HCT116 (cell line): ENCODE data around the gene SNAPC4. TPM values are rescaled to one million over a fixed set of nuclear protein-coding genes. Genes with fewer than 3 reads are reported as not detected.

Source experiments
- ATAC-seq: fragments of 200-7000 bp; cut with Tn5 transposase; 2 replicates; pipeline ENCODE4 v1.9.1; 2020; ENCODE audit warnings: mild to moderate bottlenecking, moderate library complexity
- BruUV-seq: library from RNA; stranded (reverse); fragments of 400-500 nt; replicated peaks from 2 replicates; lab custom pipeline; 2021; lab: Mats Ljungman, UMichigan
- CTCF ChIA-PET: fragments of 300-600 bp; sonication (Branson Sonifier 250); formaldehyde crosslinking; loops from one replicate; lab custom pipeline; 2021; ENCODE audit warnings: antibody characterized with exemption; lab: Charles Lee
- POLR2A ChIA-PET: fragments of 300-600, 350-600 bp; sonication (Branson Sonifier 250); formaldehyde crosslinking; loops from one replicate; lab custom pipeline; 2021; ENCODE audit warnings: antibody characterized with exemption; lab: Charles Lee
- RAD21 ChIA-PET, 2 experiments: fragments of 300-600 bp; sonication (Branson Sonifier 250); formaldehyde crosslinking; loops; one replicate each; lab custom pipeline; 2023; ENCODE audit warnings: low total read pairs in 2 of 2; ENCODE audit not compliant: uncharacterized antibody in 2 of 2, unreplicated experiment in 2 of 2, low non-redundant PET in 1 of 2; lab: Charles Lee
- DNase-seq: peaks from one replicate; pipeline ENCODE4 v3.0.0-alpha.2; 2010; ENCODE audit warnings: low read depth, low spot score
- H2AFZ ChIP-seq: fragments of 200-600 bp; shearing (Covaris generic), sonication (generic); 2 replicates; pipeline ENCODE4 v1.6.1; 2017; ENCODE audit warnings: low read depth, mixed run types, mixed read lengths, antibody characterized with exemption, low read length; ENCODE audit not compliant: poor library complexity, severe bottlenecking
- H3K27ac ChIP-seq: 2 replicates; pipeline ENCODE4 v1.5.1; 2012; ENCODE audit warnings: low read depth, low read length
- H3K27me3 ChIP-seq: fragments of 200-600 bp; sonication (generic); 2 replicates; pipeline ENCODE4 v1.6.1; 2016; ENCODE audit warnings: mixed run types, low read length, mixed read lengths; ENCODE audit not compliant: insufficient read depth
- H3K36me3 ChIP-seq, 2 experiments: fragments of 200-500 bp in 1 of 2; fragments of 200-600 bp in 1 of 2; sonication (Bioruptor generic) in 1 of 2; sonication (generic) in 1 of 2; 2 replicates each; pipeline versions ENCODE4 v1.5.1 to v1.6.1; 2014 to 2016; ENCODE audit warnings: low read length in 2 of 2, inconsistent platforms in 1 of 2, mixed read lengths in 1 of 2, mixed run types in 1 of 2; ENCODE audit not compliant: insufficient read depth in 2 of 2, control insufficient read depth in 1 of 2
- H3K4me1 ChIP-seq, 2 experiments: fragments of 200-600 bp in 1 of 2; sonication (generic) in 1 of 2; 2 replicates each; pipeline versions ENCODE4 v1.5.1 to v1.6.1; 2012 to 2017; ENCODE audit warnings: low read length in 2 of 2, inconsistent platforms in 1 of 2, mild to moderate bottlenecking in 1 of 2, mixed read lengths in 1 of 2, mixed run types in 1 of 2, moderate library complexity in 1 of 2; ENCODE audit not compliant: insufficient read depth in 2 of 2, control insufficient read depth in 1 of 2
- H3K4me2 ChIP-seq: fragments of 200-600 bp; sonication (generic); 2 replicates; pipeline ENCODE4 v1.6.1; 2017; ENCODE audit warnings: mixed run types, low read length, mixed read lengths
- H3K4me3 ChIP-seq, 2 experiments: fragments of 200-600 bp in 1 of 2; sonication (generic) in 1 of 2; replicated peaks in 1 of 2; 2 replicates each; pipeline ENCODE4 v1.5.1; 2011 to 2016; ENCODE audit warnings: low read length in 2 of 2, control low read depth in 1 of 2, low read depth in 1 of 2, mild to moderate bottlenecking in 1 of 2, mixed read lengths in 1 of 2, mixed run types in 1 of 2
- H3K79me2 ChIP-seq: fragments of 200-600 bp; sonication (generic); 2 replicates; pipeline ENCODE4 v1.6.1; 2017; ENCODE audit warnings: mild to moderate bottlenecking, mixed run types, low read length, moderate library complexity, mixed read lengths; ENCODE audit not compliant: insufficient read depth
- H3K9ac ChIP-seq: fragments of 200-600 bp; sonication (generic); 2 replicates; pipeline ENCODE4 v1.6.1; 2016; ENCODE audit warnings: low read length, mixed read lengths
- H3K9me2 ChIP-seq: fragments of 200-600 bp; sonication (generic), shearing (Covaris generic); 2 replicates; pipeline ENCODE4 v1.6.1; 2017; ENCODE audit warnings: mixed run types, mild to moderate bottlenecking, moderate library complexity; ENCODE audit not compliant: insufficient read depth
- H3K9me3 ChIP-seq, 2 experiments: fragments of 200-500 bp in 1 of 2; fragments of 200-600 bp in 1 of 2; sonication (Bioruptor generic) in 1 of 2; sonication (generic) in 1 of 2; 2 replicates each; pipeline ENCODE4 v1.6.1; 2014 to 2017; ENCODE audit warnings: low read length in 2 of 2, mixed read lengths in 2 of 2, inconsistent platforms in 1 of 2, low read depth in 1 of 2, mild to moderate bottlenecking in 1 of 2, mixed run types in 1 of 2, moderate library complexity in 1 of 2; ENCODE audit not compliant: control insufficient read depth in 1 of 2, insufficient read depth in 1 of 2
- H4K20me1 ChIP-seq: fragments of 200-600 bp; sonication (generic), shearing (Covaris generic); 2 replicates; pipeline ENCODE4 v1.6.1; 2017; ENCODE audit warnings: mixed run types, mild to moderate bottlenecking, moderate library complexity; ENCODE audit not compliant: insufficient read depth
- CBX3 ChIP-seq: IDR thresholded peaks from 2 replicates; pipeline ENCODE4 v1.6.1; 2012; ENCODE audit warnings: low read depth
- MAX ChIP-seq: IDR thresholded peaks from 2 replicates; pipeline ENCODE4 v1.6.1; 2012
- POLR2A ChIP-seq: IDR thresholded peaks from 2 replicates; pipeline ENCODE4 v1.7.0; 2011; ENCODE audit warnings: borderline replicate concordance; ENCODE audit not compliant: insufficient read depth, insufficient read length; ENCODE audit errors: extremely low read depth
- RAD21 ChIP-seq: IDR thresholded peaks from 2 replicates; pipeline ENCODE4 v1.6.1; 2012; ENCODE audit warnings: low read depth, mild to moderate bottlenecking
- SP1 ChIP-seq: IDR thresholded peaks from 2 replicates; pipeline ENCODE4 v1.6.1; 2012; ENCODE audit warnings: low read depth
- intact Hi-C: fragments of 100-400 bp; cut with micrococcal nuclease; formaldehyde crosslinking; loops from 2 replicates; pipeline ENCODE4 v1.10.0; 2022
- total RNA-seq: library from RNA; stranded (reverse); gene quantifications from one replicate; pipeline ENCODE4 v1.2.1, GENCODE V29; 2021; ENCODE audit not compliant: unreplicated experiment

Gene SNAPC4
- total RNA-seq, 1 experiment from 2014 or later, result 20.4 TPM

- peaks cover 18 to 28% of the 10 kb centered on the region in 2 experiments; a peak in 3 of 4 replicates for H3K36me3 ChIP-seq
Observed at GRCh38 chr9:136424750-136425362, 24.9 kb upstream of the SNAPC4 start.

DNA sequence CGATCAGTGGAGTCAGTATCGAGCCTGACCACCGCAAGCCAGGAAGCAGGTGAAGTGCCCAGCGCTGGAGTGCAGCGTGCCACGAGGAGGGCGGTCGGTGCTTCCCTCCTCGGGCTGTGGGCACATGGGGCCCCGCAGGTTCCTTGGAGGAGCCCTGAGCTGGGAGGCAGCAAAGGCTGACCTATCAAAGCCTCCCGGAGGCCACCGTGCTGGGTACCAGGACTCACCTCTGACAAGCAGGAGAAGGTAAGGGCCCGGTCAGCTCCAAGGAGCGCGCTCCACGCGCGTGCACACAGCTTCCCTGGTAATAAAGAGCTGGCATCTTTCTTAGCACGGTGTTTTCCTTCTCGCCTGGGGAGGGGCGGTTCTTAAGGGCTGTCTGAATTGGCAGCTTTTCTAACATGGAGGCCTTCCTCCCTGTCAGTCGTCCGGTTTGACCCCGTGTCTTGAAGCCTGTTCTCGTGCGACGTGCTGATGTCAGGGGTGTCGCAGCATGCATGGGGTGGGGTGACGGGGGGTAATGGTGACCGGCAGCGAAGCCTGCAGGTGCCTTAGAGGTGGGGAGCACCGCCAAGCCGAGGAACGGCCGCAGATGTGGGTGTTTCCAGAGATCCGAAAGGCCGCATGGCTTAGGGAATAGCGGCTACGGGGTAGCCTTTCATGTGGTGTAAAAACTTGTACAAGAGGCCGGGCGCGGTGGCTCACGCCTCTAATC, 23.6 kb upstream of the SNAPC4 start:
- no peak for DNase-seq
- BruUV-seq, result TSS peak; percentile 32
- CTCF ChIA-PET, result interaction anchor here (1.0 kb wide), 1 partner anchor 10 kb away, joined by 3 read pairs; no protein-coding TSS in a partner anchor
- Histone ChIP-seq H4K20me1 (no peaks in the 10 kb centered on the region), H3K4me1 (no peaks in the 10 kb centered on the region), H3K9me2 (no peaks in the 10 kb centered on the region), H2AFZ (no peak overlapping the region), H3K27ac (no peak overlapping the region), H3K4me3 (no peak overlapping the region), H3K9ac (no peak overlapping the region), H3K79me2 (no peaks in the 10 kb centered on the region), H3K9me3 (no peaks in the 10 kb centered on the region), H3K36me3 (peaks cover 27 to 38% of the 10 kb centered on the region in 2 experiments; a peak in 3 of 4 replicates), H3K4me2 (no peak overlapping the region), H3K27me3 (no peaks in the 10 kb centered on the region)
- POLR2A ChIA-PET, result no interaction called here
- no peak for ATAC-seq
- RAD21 ChIA-PET, result no interaction called here
- TF ChIP-seq POLR2A (no peak), RAD21 (no peak)
- intact Hi-C loops, result no loop called here

More at GRCh38 chr9:136424750-136425362, 24.9 kb upstream of the SNAPC4 start:
- POLR2A ChIA-PET, result no interaction called here
- H3K9ac ChIP-seq, result no peak overlapping the region
- H3K4me3 ChIP-seq, result no peak overlapping the region
- no peak overlapping the region for H3K4me2 ChIP-seq
- no peaks in the 10 kb centered on the region for H3K79me2 ChIP-seq
- RAD21 ChIA-PET, result no interaction called here
- no peak for TF ChIP-seq SP1
- no peak for TF ChIP-seq CBX3
- TF ChIP-seq MAX, result no peak
- DNase-seq (no peak), ATAC-seq (no peak)
- intact Hi-C loops, result no loop called here
- no peak overlapping the region for H2AFZ ChIP-seq
- CTCF ChIA-PET, result interaction anchor here (1.0 to 1.1 kb wide), 2 partner anchors 11 to 207 kb away, joined by 3 to 4 read pairs; no protein-coding TSS in a partner anchor
- H3K4me1 ChIP-seq, result no peaks in the 10 kb centered on the region
- no TSS peak for BruUV-seq
- H3K9me3 ChIP-seq, result no peaks in the 10 kb centered on the region
- H3K27me3 ChIP-seq, result no peaks in the 10 kb centered on the region
- H4K20me1 ChIP-seq, result no peaks in the 10 kb centered on the region
- H3K9me2 ChIP-seq, result no peaks in the 10 kb centered on the region
- H3K27ac ChIP-seq, result no peak overlapping the region
